Measurements from ENCODE around the gene GRIN1.

The GRIN1 gene

DNA sequence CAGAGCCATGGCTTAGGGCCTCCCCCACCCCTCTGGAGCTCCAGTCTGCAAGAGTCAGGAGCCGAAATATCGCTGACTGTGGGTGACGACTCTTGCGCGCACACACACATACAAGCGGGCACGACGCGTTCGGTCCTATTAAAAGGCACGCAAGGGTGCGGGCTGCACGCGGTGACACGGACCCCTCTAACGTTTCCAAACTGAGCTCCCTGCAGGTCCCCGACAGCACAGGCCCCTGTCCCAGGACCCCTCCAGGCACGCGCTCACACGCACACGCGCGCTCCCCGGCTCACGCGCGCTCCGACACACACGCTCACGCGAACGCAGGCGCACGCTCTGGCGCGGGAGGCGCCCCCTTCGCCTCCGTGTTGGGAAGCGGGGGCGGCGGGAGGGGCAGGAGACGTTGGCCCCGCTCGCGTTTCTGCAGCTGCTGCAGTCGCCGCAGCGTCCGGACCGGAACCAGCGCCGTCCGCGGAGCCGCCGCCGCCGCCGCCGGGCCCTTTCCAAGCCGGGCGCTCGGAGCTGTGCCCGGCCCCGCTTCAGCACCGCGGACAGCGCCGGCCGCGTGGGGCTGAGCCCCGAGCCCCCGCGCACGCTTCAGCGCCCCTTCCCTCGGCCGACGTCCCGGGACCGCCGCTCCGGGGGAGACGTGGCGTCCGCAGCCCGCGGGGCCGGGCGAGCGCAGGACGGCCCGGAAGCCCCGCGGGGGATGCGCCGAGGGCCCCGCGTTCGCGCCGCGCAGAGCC, at the start of gene GRIN1:
TSS of gene GRIN1 (plus strand) at position 433 of the 746 bp plus-strand sequence. CDS start 333 bp downstream, outside the sequence.
- no peak for DNase-seq

DNA sequence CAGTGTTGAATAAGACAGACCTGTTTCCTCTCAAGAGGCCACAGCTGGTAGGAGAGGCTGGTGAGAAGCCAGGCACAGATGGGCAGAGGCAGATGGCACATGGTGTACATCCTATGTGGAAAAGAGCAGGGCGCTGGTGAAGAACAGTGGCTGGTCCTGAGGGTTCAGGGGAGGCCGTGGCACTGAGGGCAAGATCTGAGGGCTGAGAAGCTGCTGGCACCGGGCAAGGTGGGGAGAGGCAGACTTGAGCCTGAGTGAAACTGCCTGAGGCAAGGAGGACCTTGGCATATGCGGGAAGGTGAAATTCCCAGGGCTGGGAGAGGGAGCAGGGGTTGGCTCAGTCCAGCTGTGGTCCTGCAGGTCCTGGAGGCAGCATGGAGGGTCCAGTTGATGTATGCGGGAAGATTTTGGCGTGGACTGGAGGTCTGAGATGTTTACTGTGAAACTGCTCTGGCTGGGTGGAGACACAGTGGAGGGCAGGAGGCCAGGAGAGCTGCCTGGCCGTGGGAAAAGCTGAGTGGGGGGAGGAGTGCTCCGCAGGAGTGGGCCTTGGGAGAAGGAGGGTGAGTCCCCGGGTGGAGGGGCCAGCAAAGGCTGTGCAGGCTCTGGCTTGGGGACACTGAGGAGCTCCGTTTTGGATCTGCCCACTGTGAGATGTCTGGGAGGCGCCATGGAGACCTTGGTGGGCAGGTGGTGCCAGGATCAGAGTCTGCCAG, 49.6 kb upstream of the GRIN1 start:
- DNase-seq = no peak

DNA sequence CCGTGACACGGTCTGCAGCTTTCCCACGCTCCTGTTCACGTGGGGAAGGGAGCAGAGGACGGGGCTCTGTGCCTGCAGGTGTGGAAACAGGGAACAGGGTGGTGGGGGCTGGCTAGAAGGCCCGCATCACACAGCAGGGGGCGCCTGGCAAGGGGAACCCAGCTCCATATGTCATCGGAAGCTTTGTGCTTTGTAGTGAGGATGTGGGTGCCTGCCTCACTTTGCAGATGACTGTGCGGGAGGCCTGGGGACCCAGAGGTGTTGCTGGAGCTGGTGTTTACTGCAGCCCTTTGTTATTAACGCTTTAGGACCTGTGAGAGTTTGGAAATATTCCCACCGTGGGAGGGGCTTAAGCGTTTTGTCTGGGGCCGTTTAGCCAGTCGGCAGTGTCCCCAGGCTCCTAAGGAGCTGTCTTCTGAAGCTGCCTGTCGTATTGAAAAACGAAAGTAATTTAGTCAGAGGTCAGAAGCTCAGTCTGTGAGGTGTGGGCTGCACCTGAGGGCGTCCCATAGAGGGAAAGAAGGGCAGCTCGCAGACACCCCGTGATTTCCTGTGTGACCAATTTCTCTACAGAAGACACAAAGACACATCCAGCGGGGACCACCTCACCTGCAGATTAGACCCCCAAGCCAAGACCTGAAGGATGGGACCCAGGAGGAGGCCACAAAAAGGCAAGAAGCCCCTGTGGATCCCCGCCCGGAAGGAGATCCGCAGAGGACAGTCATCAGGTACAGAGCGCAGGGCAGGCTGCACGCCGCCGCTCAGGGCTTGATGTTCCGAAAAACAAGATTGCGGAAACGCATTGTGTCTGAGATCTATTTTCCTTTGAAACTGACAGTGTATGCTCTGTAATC, 43.1 kb upstream of the GRIN1 start:
- DNase-seq = no peak

DNA sequence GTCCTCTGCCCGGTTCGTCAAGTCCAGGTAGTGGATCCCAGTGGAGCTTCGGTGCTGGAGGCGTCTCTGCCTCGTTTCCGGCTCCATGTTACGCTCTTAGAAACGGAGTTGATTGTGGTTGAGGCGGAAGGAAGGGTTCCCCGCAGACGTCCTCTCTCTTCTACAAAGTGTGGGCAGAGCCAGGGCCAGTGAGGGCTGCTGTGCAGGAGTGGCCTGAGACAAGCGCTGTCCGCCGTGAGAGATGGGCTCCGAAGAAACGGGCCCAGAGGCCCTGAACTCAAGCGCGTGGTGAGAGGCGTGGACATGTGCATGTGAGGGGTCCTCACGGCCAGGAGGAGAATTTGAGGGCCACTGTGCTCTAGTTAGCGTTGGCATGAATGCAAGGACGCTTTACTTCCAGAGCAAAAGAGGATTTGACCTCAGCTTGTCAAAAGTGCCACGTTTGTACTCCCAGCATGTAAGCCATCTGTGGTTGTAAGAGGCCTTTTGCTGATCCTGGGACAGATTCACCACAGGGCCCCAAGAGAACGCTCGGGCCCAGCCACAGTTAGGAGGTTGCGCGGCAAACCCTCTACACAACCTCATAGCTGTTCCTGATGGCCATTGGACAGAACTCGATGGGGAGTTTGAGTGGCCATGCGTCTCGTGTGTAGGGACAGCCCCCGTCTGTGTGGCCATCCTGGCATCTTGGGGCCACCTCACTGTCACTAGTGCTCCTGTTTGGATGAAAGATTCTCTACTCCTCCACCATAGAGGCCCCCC, 42.0 kb upstream of the GRIN1 start:
- no peak for DNase-seq

DNA sequence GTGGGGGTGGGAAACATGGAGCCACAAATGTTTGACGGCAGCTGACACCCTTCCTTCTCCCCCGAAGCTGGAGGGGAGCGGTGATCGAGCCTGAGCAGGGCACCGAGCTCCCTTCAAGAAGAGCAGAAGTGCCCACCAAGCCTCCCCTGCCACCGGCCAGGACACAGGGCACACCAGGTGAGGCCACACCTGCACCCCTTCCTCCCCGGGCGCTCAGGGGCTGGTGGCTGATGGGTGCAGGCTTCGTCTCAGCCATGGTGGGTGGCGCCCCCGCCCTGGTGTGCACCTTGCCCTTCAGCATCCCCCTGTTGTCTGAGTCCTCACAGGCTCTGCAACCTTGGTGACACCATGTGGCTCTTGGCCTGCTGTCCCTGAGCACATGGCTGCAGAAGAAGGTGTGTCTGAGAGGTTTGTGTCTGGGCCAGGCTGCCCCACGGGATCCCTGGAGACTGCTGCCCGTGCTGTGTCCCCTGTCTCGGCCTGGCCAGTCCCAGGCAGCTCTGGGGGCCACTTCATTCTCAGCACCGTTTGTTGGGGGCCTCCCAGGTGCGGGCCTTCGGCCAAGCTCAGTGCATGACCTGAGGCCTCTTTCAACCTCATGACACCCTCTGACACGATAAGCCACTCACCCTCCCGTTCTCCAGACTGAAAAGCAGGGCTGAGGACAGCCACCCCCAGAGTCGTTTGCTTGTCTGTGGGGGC, 41.0 kb upstream of the GRIN1 start:
- no peak for DNase-seq

DNA sequence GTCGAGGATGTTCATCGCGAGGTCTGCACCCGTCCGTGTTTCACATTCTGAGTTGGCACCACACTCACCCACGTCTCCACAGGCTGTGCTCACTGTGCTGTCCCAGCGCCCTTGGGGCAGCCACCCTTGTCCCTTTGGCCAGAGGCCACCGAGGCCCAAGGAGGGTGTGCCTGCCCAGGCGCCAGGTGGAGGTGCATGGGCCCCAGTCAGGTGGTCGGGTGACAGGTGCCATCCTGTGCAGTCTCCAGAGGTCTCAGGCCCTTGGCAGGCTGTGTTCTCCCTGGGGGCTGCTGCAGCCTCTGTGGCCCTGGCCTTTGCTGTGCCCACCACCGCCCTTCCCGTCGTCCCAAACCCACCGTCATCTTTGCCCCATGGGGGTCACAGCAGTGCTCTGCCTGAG, 39.7 kb upstream of the GRIN1 start:
- DNase-seq = no peak

DNA sequence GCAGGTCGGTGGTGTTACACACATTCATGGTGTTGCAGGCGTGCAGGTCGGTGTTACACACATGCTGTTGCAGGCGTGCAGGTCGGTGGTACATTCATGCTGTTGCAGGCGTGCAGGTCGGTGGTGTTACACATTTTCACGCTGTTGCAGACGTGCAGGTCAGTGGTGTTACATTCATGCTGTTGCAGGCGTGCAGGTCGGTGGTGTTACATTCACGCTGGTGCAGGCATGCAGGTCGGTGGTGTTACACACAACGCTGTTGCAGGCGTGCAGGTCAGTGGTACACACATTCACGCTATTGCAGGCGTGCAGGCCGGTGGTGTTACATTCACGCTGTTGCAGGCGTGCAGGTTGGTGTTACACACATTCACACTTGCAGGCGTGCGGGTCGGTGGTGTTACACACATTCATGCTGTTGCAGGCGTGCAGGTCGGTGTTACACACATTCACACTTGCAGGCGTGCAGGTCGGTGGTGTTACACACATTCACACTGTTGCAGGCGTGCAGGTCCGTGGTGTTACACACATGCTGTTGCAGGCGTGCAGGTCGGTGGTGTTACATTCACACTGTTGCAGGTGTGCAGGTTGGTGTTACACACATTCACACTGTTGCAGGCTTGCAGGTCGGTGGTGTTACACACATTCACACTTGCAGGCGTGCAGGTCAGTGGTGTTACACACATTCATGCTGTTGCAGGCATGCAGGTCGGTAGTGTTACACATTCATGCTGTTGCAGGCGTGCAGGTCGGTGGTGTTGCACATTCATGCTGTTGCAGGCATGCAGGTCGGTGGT, 35.6 kb upstream of the GRIN1 start:
- DNase-seq = no peak

DNA sequence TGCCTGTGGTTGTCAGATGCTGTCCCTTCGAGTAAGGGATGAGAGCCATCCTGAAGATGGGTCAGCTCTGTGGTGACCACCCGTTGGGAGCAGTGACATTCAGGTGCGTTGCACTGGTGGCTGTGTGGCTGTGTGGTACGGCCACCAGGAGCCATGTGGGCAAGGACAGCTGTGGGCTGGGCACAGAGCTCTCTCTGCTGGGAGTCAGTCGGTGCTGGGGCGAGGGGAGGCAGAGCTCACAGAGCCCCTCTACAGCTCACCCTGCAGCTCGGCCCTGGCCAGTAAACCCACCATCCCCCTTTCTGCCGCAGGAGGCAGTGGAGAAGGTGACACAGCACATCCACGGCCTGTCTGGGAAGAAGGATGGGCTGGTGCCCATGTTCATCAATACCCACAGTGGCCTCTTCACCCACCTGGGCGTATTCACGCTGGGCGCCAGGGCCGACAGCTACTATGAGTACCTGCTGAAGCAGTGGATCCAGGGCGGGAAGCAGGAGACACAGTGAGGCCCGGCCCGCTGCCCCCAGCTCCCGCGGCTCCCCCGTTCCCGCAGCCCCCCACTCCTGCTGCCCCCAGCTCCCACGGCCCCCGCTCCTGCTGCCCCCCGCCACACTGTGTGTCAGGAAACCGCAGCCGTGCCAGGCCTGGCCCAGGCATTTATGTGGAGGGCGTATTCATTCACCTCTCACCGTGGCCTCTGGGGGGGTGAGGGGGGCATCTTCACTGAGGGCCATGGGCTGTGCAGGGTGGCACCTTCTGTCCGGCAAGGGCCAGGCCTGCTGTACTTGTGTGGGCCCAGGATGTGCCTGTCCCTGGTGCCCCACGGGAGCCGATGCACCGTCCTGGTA, 32.9 kb upstream of the GRIN1 start:
- DNase-seq = no peak

DNA sequence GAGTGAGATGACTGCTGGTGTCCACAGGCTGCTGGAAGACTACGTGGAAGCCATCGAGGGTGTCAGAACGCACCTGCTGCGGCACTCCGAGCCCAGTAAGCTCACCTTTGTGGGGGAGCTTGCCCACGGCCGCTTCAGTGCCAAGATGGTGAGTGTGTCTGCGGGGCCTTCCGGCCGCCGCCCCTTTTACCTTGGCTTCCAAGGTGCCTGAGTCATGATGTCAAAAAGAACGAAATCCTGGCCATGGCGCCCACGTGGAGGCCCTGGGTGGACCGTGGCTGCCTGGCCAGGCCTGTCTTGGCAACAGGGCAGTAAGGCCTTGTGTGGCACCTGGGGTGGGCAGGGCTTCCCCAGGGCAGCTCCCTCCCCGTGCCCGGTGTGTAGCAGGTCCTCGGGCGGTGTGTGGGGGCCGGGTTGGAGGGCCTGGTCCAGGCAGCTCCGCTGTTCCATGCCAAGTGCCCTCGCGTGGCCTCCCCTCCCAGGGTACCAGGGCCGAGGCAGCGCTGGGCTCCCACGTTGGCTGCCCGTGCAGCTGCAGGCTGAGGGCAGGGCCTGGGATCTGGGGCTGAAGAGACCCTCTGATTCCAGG, 32.2 kb upstream of the GRIN1 start:
- no peak for DNase-seq

DNA sequence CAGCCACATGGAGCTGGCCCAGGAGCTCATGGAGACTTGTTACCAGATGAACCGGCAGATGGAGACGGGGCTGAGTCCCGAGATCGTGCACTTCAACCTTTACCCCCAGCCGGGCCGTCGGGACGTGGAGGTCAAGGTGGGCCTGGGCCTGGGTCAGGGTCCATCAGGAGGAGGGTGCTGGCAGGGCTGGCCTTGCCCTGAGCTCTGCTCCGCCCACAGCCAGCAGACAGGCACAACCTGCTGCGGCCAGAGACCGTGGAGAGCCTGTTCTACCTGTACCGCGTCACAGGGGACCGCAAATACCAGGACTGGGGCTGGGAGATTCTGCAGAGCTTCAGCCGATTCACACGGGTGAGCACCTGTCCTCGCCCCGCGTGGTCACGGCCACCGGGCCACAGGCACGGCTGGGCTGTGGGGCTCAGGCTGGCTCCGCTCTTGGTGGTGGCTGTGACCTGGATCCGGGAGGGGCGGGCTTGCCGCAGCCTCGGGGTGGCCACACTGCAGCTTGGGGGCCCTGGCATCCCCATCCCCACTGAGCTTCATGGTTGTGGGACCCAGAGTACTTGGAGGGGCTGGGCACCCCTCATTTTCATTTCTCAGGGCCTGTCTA, 31.5 kb upstream of the GRIN1 start:
- DNase-seq = no peak

DNA sequence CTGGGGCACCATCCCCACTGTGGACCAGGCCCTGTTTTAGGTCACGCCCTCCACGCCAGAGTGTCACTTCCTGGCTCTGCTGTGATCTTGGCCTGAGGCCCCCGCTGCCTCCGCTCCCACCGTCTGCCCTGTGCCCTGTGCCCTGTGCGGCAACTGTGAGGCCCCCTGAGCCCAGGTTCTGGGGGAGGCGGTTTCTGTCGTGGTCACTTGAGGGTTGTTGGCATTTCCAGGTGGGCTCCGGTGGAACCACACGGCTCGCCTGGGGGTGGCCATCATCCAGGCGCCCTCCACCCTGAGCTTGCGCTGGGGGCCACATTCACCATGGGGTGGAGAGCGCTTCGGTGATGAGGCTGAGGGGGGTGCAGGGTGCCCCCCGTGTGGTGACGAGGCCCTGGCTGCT, 31.0 kb upstream of the GRIN1 start:
- no peak for DNase-seq

DNA sequence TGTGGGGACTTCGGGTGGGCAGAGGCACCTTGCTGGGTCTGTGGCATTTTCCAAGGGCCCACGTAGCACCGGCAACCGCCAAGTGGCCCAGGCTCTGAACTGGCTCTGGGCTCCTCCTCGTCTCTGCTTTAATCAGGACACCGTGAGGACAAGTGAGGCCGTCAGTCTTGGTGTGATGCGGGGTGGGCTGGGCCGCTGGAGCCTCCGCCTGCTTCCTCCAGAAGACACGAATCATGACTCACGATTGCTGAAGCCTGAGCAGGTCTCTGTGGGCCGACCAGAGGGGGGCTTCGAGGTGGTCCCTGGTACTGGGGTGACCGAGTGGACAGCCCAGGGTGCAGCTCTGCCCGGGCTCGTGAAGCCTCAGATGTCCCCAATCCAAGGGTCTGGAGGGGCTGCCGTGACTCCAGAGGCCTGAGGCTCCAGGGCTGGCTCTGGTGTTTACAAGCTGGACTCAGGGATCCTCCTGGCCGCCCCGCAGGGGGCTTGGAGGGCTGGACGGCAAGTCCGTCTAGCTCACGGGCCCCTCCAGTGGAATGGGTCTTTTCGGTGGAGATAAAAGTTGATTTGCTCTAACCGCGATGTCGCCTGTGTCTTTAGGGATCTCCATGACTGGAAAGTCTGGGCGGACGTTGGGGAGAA, 30.2 kb upstream of the GRIN1 start:
- DNase-seq = no peak

DNA sequence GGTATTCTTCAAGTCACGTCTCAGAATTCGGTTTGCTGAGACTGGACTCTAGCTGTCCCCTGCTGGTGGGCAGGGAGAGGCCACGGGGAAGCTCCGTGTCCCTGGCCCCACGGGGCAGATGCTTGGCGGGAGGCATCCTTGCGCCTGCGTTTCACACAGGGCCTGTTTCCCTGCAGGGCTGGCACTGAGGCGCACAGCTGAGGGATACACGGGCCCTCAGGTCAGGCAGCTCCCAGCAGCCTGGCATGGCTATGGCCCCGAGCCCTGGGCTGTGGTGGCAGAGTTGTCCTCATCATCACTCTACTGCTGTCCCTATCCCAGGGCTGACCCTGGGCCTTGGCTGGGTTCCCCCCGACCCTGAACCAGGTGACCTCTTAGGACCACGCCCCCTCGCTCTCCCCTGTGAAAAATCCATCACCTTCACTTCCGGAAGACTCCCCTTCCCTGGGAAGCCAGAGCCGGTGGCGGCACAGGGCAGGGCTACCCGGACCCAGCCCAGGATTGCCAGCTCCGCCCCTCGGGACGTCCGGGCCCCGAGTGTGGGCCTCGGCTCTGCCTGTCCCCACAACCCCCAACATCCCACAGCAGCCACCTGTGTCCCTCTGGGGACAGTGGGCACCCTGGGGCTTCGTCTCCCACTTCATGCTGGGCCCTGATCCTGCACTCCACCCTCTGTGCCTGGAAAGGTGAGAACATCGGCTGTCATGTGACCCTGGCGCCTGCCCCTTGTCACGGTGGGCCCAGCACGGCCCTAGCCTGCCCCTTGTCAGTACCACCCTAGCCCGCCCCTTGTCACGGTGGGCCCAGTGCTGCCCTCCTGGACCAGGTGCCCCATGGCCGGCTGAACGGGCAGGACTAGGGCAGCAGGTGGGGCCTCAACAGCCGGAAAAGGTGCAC, 29.5 kb upstream of the GRIN1 start:
- DNase-seq = no peak

DNA sequence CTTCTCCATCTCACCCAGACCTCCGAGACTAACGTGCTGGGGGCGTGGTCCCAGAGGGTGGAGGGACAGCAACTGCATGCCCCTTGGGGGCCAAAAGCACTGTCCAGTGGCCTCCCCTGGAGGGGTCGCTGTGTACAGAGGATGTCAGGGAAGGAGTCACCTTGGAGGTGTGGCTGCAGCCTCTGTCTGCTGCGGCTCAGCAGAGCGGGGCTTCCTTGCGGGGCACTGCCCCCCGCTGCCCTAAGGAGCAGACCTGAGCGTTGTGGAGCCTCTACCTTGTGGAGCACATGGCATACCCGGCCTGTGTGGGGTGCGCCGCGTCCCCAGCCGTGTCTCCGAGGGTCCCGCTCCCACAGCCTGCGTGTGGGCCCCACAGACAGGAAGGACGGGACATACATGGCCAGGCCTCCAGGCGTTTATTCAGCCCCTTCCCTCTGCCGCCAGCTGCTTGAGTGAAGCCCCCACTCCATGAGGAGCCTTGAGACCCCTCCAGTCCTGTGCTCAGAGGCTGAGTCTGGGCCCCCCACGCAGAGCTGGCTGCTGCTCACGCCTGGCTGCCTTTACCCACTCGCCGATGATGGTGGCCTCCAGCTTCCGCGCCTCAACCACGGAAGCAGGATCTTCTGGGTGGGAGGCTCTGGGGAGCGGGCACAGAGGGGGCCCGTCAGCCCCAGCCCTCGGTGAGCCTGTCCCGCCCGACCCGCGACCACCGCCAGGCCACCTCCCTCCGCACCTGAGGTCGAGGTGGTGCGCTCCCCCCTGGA, 28.6 kb upstream of the GRIN1 start:
- no peak for DNase-seq

DNA sequence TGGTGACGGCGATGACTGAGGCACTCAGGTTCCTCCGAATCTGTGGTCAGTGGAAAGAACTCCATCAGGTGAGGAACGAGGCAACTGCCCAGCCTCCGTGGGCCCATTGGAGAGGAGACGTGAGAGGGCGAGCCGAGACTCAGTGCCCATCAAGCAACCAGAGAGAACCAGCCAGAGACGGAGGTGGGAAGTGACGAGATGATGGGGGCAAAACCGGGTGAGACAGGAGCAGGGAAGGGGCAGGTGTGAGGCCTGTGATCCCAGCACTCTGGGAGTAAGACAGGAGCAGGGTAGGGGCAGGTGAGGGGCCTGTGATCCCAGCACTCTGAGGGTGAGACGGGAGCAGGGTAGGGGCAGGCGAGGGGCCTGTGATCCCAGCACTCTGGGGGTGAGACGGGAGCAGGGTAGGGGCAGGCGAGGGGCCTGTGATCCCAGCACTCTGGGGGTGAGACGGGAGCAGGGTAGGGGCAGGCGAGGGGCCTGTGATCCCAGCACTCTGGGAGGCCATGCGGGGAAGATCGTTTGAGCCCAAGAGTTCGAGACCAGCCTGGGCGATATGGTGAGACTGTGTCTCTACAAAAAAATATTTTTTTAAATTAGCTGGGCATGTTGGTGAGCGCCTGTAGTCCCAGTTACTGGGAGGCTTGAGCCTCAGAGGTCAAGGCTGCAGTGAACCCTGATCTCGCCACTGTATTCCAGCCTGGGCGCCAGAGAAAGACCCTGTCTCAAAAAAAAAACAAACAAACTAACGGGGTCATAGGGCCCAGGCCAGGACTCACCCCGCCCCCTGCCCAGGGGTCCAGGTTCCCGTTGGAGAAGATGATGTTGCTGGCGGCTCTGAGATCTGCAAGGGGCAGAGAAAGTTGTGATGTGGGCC, 27.8 kb upstream of the GRIN1 start:
- DNase-seq = no peak
